Cardiac fibroblast (primary cell): ENCODE data around the gene ZNF101.
A peak's percentile ranks its signal among the peaks of the same experiment; 100 is the strongest.

Source experiments
- DNase-seq, 2 donors: peaks; one replicate each; pipeline versions ENCODE4 v3.0.0 to v3.0.0-alpha.2; 2010; ENCODE audit warnings: low read depth in 2 of 2
- H3K4me3 ChIP-seq, 2 donors: replicated peaks in 1 of 2; 1 replicate in 1 of 2; 2 replicates in 1 of 2; pipeline ENCODE4 v1.5.1; 2011; ENCODE audit warnings: low read depth in 2 of 2, low read length in 2 of 2, mild to moderate bottlenecking in 2 of 2, moderate library complexity in 1 of 2
- CTCF ChIP-seq: IDR thresholded peaks from one replicate; pipeline ENCODE4 v1.5.1; 2011; ENCODE audit warnings: low read depth, mild to moderate bottlenecking, low read length, inconsistent platforms

The ZNF101 gene

DNA sequence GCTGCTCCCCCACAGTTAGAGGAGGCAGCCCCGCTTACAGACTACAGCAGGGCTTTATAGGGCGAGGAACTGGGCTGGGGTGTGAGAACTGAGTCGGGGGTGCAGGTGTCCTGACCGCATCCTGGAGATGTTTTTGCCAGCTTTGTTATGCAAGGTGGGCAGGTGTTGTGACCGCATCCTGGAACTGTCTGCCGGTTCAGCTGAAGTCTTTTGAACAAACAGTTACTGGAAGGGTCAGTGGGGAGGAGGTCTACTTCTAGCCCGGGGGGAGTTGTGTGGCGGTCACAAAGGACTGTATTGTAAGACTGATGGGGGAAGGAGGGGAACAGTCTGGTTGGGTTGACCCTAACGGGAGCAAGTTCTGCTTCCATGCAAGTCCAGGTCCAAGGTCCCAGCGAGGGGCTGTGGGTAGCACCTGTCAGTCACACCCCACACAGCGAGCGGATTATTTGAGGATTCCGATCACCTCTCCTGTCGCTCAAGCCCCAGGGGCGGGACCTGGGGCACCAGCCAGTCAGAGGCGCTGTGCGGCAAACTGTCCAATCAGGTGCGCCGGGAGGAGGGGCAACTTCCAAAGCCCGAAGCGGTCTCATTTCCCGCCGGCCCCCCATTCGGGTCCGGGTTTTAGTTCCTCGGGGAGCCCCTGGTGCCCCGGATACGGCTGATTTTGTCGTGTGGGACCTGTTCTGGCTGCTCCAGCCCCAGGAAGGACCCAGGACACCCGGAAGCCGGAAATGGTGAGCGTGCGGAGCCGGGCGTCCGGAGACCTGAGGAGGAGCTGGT is at the start of gene ZNF101:
TSS of gene ZNF101 (plus strand) at position 610 of the 783 bp plus-strand sequence. CDS start at position 735, 125 bp downstream.
- peak within 1 kb of the TSS; percentile 70 to 88 for H3K4me3 ChIP-seq
- peak; percentile 90 to 91 for DNase-seq
- no peak for TF ChIP-seq CTCF

- TF ChIP-seq CTCF: no peak
- DNase-seq: no peak
- H3K4me3 ChIP-seq: no peak overlapping the region
Observed at GRCh38 chr19:19619181-19619848, 49.3 kb upstream of the ZNF101 start.

- no peak overlapping the region for H3K4me3 ChIP-seq
- DNase-seq: no peak
Observed at GRCh38 chr19:19619849-19620210, 48.8 kb upstream of the ZNF101 start.

GRCh38 chr19:19623383-19623782 is 45.3 kb upstream of the ZNF101 start:
- no peak for TF ChIP-seq CTCF
- DNase-seq: no peak

More at GRCh38 chr19:19619849-19620210, 48.8 kb upstream of the ZNF101 start:
- no peak for TF ChIP-seq CTCF

DNA sequence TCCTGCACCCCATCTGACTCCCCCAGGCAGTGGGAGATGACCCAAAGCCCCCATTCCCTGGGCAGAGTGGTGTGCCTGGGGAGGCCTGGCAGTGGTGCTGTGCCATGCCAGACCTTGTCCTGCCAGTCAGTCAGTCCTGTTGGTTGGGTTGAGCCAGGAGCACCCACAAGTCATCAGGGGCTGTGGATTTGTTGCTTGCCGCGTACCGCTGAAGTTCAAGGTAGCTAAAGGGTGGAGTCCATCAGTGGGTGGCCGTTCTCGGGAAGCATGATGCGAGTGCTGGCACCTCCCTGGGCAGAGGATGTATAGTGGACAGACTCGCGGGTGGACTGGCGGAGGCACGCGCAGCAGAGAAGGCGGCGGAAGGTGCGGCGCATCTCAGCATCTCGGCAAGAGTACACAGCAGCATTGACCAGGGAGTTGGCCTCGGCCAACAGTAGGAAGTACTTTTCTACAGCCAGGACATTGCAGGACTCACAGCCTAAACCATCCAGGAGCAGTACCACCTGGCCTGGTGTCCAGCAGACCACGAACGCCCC is 44.5 kb upstream of the ZNF101 start:
- DNase-seq: no peak
- no peak overlapping the region for H3K4me3 ChIP-seq
- no peak for TF ChIP-seq CTCF

More at GRCh38 chr19:19623383-19623782, 45.3 kb upstream of the ZNF101 start:
- H3K4me3 ChIP-seq: no peak overlapping the region

DNA sequence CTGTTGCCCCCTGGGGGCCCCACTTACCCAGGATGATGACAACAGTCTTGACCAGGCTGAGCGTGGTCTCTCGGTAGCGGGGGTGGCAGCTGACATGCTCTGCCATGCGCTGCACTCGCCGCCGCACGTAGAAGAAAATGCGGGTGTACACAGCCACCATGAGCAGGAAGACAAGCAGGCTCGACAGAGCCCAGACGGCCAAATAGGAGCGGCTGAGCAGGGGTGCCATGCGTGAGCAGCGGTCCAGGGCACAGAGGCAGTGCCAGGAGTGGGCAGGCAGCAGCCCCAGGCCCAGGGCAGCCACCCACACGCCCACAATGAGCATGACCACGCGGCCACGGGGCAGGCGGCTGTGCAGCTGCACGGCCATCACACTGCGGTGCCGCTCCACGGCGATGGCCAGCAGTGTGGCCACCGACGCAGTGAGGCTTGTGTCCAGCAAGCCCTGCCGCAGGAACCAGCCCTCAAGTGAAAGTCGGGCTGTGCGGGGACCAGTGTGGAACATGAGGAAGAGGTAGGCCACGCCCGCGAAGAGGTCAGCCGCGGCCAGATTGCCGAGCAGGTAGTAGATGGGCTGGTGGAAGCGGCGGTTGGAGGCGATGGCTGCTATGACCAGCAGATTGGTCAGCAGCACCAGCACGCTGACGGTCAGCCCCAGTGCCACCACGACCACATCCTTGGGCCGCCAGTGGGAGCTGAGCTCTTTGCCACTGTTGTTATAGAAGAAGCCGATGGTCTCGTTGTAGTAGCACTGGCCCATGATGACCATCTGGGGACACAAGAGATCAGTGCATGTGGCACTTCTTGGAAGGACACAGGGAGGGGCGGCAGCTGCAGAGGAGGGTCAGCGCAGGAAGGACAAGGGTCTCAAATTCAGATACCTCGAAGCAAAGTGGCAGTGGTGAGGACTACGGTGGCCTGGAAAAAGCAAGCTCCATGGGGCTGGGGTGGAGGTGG is 41.8 kb upstream of the ZNF101 start:
- no peak for DNase-seq
- no peak overlapping the region for H3K4me3 ChIP-seq
- TF ChIP-seq CTCF: no peak
